ENCODE results near the gene ATP1A1. TPM values are rescaled to one million over a fixed set of nuclear protein-coding genes. Genes with fewer than 3 reads are reported as not detected.

Gene ATP1A1
- total and polyA plus RNA-seq, 4 donors, result 70.6 to 223 (median 199) TPM

DNA sequence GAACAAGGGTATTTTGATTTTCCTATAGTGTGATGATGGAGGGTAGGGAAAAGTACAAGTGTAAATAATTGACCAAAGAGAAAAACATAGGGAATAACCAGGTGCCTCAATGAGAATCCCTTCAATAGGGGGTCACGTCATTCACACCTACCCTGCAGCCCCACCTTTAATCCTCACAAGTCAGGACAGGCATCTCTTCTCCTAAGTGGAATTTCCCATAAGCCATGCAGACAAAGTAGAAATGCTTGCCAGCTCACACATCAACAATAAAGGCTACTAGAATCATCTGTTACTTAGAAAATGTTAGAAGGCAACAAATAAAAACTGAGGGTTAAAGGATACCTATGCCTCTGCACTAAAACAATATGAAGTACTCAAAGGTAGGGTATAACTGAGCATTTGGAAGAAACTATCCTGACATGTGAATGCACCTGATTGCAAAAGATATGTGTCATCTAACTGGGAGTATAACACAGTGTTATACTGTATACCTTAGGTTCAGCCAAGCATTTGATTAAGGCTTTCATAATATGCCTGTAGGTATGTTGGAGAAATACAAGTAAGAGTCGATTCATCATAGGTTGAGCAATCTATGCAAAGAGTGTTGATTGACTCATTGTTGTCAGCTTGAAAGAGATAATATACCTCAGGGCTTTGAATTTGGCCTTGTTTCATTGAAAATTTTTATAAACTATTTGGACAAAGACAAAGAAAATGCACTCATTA, 32.4 kb upstream of the ATP1A1 start:
- H3K36me3 ChIP-seq (ENCODE audit: control insufficient read depth, insufficient read depth, low read length), result no peaks in the 10 kb centered on the region
- no peak for DNase-seq (ENCODE audit: low read depth in 4 of 6, low spot score in 6 of 6)
- H3K27me3 ChIP-seq (ENCODE audit: control insufficient read depth, insufficient read depth, low read length), result no peaks in the 10 kb centered on the region
- no CpG with 5 or more reads among the region's 2 CpGs for whole genome bisulfite sequencing (ENCODE audit: insufficient coverage)
- no peaks in the 10 kb centered on the region for H3K4me1 ChIP-seq (ENCODE audit: control insufficient read depth, insufficient read depth, low read length)
- H3K27ac ChIP-seq (ENCODE audit: low read depth, low read length), result no peak overlapping the region
- no peaks in the 10 kb centered on the region for H3K9me3 ChIP-seq (ENCODE audit: control insufficient read depth, insufficient read depth, low read length)
- no peak overlapping the region for H3K4me3 ChIP-seq (ENCODE audit: low read depth, low read length)

DNA sequence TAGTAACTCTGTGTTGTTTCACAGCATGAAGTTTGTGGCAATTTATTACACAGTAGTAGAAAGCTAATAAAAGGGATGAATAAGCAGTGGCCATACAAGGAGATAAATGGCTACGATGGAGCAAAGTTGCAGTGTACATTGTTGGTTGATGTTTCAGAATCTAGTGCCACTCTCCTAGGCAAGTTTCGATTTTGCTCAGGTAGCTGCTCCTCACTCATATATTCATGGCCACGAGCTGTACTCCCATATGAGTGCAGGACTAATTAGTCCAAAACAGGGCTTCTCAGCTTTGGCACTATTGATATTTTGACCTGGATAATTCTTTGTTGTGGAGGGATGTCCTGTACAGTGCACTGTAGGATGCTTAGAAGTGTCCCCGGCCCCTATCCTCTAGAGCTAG, 30.0 kb upstream of the ATP1A1 start:
- WGBS (ENCODE audit: insufficient coverage), result 90% methylated on average over 2 of the region's 4 CpGs
- H3K27me3 ChIP-seq (ENCODE audit: control insufficient read depth, insufficient read depth, low read length), result no peaks in the 10 kb centered on the region
- DNase-seq (ENCODE audit: low read depth in 4 of 6, low spot score in 6 of 6), result no peak
- no peaks in the 10 kb centered on the region for H3K9me3 ChIP-seq (ENCODE audit: control insufficient read depth, insufficient read depth, low read length)
- H3K36me3 ChIP-seq (ENCODE audit: control insufficient read depth, insufficient read depth, low read length), result no peaks in the 10 kb centered on the region
- H3K27ac ChIP-seq (ENCODE audit: low read depth, low read length), result no peak overlapping the region
- peaks cover 4% of the 10 kb centered on the region for H3K4me1 ChIP-seq (ENCODE audit: control insufficient read depth, insufficient read depth, low read length)
- no peak overlapping the region for H3K4me3 ChIP-seq (ENCODE audit: low read depth, low read length)

GRCh38 chr1:116345011-116345410, 28.0 kb upstream of the ATP1A1 start:
- H3K27ac ChIP-seq (ENCODE audit: low read depth, low read length), result no peak overlapping the region
- no peaks in the 10 kb centered on the region for H3K36me3 ChIP-seq (ENCODE audit: control insufficient read depth, insufficient read depth, low read length)
- H3K27me3 ChIP-seq (ENCODE audit: control insufficient read depth, insufficient read depth, low read length), result no peaks in the 10 kb centered on the region
- H3K4me1 ChIP-seq (ENCODE audit: control insufficient read depth, insufficient read depth, low read length), result peaks cover 4% of the 10 kb centered on the region
- DNase-seq (ENCODE audit: low read depth in 4 of 6, low spot score in 6 of 6), result no peak
- H3K4me3 ChIP-seq (ENCODE audit: low read depth, low read length), result no peak overlapping the region
- no peaks in the 10 kb centered on the region for H3K9me3 ChIP-seq (ENCODE audit: control insufficient read depth, insufficient read depth, low read length)
- no CpG with 5 or more reads among the region's 1 CpG for WGBS (ENCODE audit: insufficient coverage)

DNA sequence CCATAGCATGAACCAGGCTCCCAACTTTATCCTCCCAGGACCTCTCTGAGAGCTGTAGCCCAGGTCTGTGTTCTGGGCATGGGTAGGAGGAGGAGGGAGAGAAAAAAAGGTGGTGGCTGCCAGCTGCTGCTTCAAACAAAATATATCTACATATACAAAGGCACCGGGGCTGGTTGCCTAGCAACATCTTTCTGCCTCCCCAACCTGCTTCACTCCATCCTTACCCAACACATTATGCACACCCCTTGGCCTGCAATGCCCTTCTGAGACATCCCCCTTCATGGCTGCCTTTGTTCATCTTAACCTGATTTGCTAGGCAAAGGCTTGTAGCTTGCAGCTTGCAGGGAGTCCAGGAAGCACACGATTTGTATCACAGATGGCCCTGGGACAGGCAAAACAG, 27.2 kb upstream of the ATP1A1 start:
- Histone ChIP-seq H3K36me3 (ENCODE audit: control insufficient read depth, insufficient read depth, low read length) (no peaks in the 10 kb centered on the region), H3K27ac (ENCODE audit: low read depth, low read length) (no peak overlapping the region), H3K27me3 (ENCODE audit: control insufficient read depth, insufficient read depth, low read length) (no peaks in the 10 kb centered on the region), H3K4me3 (ENCODE audit: low read depth, low read length) (no peak overlapping the region), H3K4me1 (ENCODE audit: control insufficient read depth, insufficient read depth, low read length) (peaks cover 4% of the 10 kb centered on the region), H3K9me3 (ENCODE audit: control insufficient read depth, insufficient read depth, low read length) (no peaks in the 10 kb centered on the region)
- peak in 3 of 6 donors; percentile 17 to 84 (median 68) for DNase-seq (ENCODE audit: low read depth in 4 of 6, low spot score in 6 of 6)
- WGBS (ENCODE audit: insufficient coverage), result 8% methylated on average over 2 of the region's 2 CpGs

- no peak for DNase-seq (ENCODE audit: low read depth in 4 of 6, low spot score in 6 of 6)
- no peak overlapping the region for H3K27ac ChIP-seq (ENCODE audit: low read depth, low read length)
- H3K4me3 ChIP-seq (ENCODE audit: low read depth, low read length), result no peak overlapping the region
- peaks cover 4% of the 10 kb centered on the region for H3K4me1 ChIP-seq (ENCODE audit: control insufficient read depth, insufficient read depth, low read length)
- H3K36me3 ChIP-seq (ENCODE audit: control insufficient read depth, insufficient read depth, low read length), result no peaks in the 10 kb centered on the region
- H3K27me3 ChIP-seq (ENCODE audit: control insufficient read depth, insufficient read depth, low read length), result no peaks in the 10 kb centered on the region
- H3K9me3 ChIP-seq (ENCODE audit: control insufficient read depth, insufficient read depth, low read length), result no peaks in the 10 kb centered on the region
- WGBS (ENCODE audit: insufficient coverage), result no CpG with 5 or more reads among the region's 4 CpGs
These were observed 25.9 kb upstream of the ATP1A1 start for GRCh38 chr1:116346943-116347673.

DNA sequence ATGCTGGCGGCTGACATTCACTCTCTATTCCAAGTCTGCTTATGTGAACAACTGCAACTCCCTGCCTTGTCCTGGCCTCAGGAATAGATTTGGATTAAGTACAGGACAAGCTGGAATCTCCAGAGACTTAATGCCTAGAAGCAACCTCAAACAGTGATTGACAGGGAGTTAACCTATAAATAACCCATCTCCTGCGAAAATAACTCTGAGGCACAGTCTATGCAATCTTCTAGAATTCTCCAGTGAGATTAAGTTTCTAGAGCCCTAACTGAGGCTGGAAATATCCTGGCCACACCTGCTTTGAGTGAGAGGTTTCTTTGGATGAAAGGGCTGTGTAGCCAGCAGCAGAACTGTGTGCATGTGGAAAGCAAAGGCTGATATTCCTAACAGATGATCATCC, 25.3 kb upstream of the ATP1A1 start:
- Histone ChIP-seq H3K36me3 (ENCODE audit: control insufficient read depth, insufficient read depth, low read length) (no peaks in the 10 kb centered on the region), H3K4me1 (ENCODE audit: control insufficient read depth, insufficient read depth, low read length) (peaks cover 4% of the 10 kb centered on the region), H3K27ac (ENCODE audit: low read depth, low read length) (no peak overlapping the region), H3K9me3 (ENCODE audit: control insufficient read depth, insufficient read depth, low read length) (no peaks in the 10 kb centered on the region), H3K4me3 (ENCODE audit: low read depth, low read length) (no peak overlapping the region), H3K27me3 (ENCODE audit: control insufficient read depth, insufficient read depth, low read length) (no peaks in the 10 kb centered on the region)
- DNase-seq (ENCODE audit: low read depth in 4 of 6, low spot score in 6 of 6), result no peak
- no CpG with 5 or more reads among the region's 2 CpGs for WGBS (ENCODE audit: insufficient coverage)

- no CpG with 5 or more reads among the region's 2 CpGs for WGBS (ENCODE audit: insufficient coverage)
- no peak for DNase-seq (ENCODE audit: low read depth in 4 of 6, low spot score in 6 of 6)
- peaks cover 4% of the 10 kb centered on the region for H3K4me1 ChIP-seq (ENCODE audit: control insufficient read depth, insufficient read depth, low read length)
- no peak overlapping the region for H3K4me3 ChIP-seq (ENCODE audit: low read depth, low read length)
- no peaks in the 10 kb centered on the region for H3K27me3 ChIP-seq (ENCODE audit: control insufficient read depth, insufficient read depth, low read length)
- no peak overlapping the region for H3K27ac ChIP-seq (ENCODE audit: low read depth, low read length)
- no peaks in the 10 kb centered on the region for H3K36me3 ChIP-seq (ENCODE audit: control insufficient read depth, insufficient read depth, low read length)
- no peaks in the 10 kb centered on the region for H3K9me3 ChIP-seq (ENCODE audit: control insufficient read depth, insufficient read depth, low read length)
These were observed 22.9 kb upstream of the ATP1A1 start for GRCh38 chr1:116350097-116350645.

DNA sequence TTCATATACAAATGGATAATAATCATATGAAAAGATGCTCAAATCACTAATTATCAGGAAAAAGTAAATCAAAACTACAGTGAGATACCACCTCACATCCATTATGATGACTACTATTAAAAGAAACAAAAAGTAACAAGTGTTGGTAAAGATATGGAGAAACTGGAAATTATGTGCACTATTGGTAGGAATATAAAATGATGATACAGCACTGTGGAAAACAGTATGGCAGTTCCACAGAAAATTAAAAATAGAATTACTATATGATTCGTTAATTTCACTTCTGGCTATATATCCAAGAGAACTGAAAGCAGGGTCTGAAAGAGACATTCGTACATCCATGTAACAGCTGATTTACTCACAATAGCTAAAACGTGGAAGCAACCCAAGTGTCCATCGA, 21.1 kb upstream of the ATP1A1 start:
- Histone ChIP-seq H3K4me3 (ENCODE audit: low read depth, low read length) (no peak overlapping the region), H3K27me3 (ENCODE audit: control insufficient read depth, insufficient read depth, low read length) (no peaks in the 10 kb centered on the region), H3K9me3 (ENCODE audit: control insufficient read depth, insufficient read depth, low read length) (no peaks in the 10 kb centered on the region), H3K36me3 (ENCODE audit: control insufficient read depth, insufficient read depth, low read length) (no peaks in the 10 kb centered on the region), H3K4me1 (ENCODE audit: control insufficient read depth, insufficient read depth, low read length) (no peaks in the 10 kb centered on the region), H3K27ac (ENCODE audit: low read depth, low read length) (no peak overlapping the region)
- DNase-seq (ENCODE audit: low read depth in 4 of 6, low spot score in 6 of 6), result no peak
- no CpG with 5 or more reads among the region's 4 CpGs for WGBS (ENCODE audit: insufficient coverage)

- DNase-seq (ENCODE audit: low read depth in 4 of 6, low spot score in 6 of 6), result no peak
- WGBS (ENCODE audit: insufficient coverage), result no CpG with 5 or more reads among the region's 3 CpGs
- Histone ChIP-seq H3K4me1 (ENCODE audit: control insufficient read depth, insufficient read depth, low read length) (no peaks in the 10 kb centered on the region), H3K9me3 (ENCODE audit: control insufficient read depth, insufficient read depth, low read length) (no peaks in the 10 kb centered on the region), H3K36me3 (ENCODE audit: control insufficient read depth, insufficient read depth, low read length) (no peaks in the 10 kb centered on the region), H3K27ac (ENCODE audit: low read depth, low read length) (no peak overlapping the region), H3K4me3 (ENCODE audit: low read depth, low read length) (no peak overlapping the region), H3K27me3 (ENCODE audit: control insufficient read depth, insufficient read depth, low read length) (no peaks in the 10 kb centered on the region)
These were observed 20.7 kb upstream of the ATP1A1 start for GRCh38 chr1:116352349-116352813.
